Superior temporal gyrus (tissue), 1 donor: ENCODE measurements around the gene B3GALNT2.

Experiments used
- DNase-seq: peaks from one replicate; pipeline ENCODE4 v3.0.0-alpha.2; 2016; ENCODE audit errors: extremely low spot score

The B3GALNT2 gene

DNA sequence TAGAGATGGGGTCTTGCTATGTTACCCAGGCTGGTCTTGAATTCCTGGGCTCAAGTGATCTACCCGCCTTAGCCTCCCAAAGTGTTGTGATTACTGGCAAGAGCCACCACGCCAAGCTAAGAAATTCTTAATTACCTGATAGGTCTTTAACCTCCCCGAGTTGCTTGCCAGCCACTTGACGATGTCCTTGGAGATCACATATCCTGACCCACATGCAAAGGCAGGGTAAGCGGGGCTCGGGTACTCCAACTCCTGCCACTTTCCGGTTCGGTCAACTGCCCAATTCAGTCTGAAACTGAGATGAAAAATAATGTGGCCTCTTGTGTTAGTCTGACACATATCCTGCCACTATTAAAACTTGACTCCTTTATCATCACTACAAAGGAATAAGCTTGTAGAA, 50.2 kb downstream of the B3GALNT2 start:
- DNase-seq: no peak

DNA sequence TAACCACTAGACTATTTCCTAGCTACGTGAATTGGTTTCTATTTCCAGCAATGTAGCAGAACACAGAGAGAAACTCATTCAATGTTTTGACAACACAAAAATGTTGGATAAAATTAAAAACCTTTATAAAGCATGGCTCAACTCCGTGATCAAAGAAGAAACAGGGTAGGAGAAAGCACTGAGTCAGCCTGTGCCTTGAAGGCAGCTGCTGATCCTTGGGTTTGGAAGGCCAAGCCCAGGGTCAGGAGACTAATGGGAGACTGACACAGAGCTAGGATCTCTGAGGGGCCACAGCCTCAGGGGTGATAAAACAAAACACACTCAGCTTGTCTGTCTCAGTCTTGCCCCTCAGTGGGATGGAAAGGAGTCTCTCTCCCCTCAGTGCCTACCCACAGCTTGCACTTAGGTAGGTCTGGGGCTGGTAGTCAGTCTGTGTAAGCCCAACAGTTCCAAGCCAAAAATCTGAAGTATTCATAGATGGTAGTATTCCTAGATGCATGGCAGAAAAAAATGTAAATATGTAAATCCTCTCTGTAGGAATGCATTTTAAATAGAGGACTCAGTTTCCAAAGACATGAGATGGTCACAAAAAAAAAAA, 53.3 kb downstream of the B3GALNT2 start:
- no peak for DNase-seq

DNA sequence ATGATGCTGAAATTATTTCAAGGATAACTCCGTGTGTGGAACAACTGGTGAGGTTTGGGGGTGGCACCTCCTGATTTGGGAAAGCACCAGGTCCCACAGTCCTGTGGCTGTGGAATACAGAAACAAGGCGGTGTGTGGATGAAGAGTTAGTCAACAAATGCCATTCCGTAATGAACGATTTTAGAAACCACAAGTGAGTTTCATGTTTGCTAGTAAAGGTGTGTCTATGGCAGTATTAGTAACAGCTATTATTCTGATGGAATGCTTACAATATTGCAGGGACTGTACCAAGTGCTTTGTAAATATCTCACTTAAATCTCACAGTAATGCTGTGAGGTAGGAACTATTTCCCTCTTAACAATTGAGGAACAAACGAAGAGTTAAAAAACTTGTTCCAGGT, 53.8 kb downstream of the B3GALNT2 start:
- DNase-seq: no peak

DNA sequence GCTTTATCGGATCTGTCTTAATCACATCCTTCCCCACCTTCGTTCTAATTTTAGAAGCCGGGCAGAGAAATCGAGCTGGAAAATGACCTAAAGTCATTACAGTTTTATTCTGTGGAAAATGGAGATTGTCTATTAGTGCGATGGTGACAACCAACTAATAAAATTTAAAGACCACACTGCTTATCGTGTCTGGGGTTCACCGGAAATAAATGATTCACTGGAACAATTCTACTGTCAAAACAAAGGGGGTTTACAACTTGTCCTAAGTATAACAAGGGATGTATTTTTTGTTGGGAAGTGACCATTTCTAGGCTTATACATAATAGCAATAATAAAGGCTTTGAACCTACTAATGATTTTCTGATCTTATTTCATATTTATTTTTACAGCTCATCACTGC, 55.6 kb downstream of the B3GALNT2 start:
- DNase-seq: no peak

DNA sequence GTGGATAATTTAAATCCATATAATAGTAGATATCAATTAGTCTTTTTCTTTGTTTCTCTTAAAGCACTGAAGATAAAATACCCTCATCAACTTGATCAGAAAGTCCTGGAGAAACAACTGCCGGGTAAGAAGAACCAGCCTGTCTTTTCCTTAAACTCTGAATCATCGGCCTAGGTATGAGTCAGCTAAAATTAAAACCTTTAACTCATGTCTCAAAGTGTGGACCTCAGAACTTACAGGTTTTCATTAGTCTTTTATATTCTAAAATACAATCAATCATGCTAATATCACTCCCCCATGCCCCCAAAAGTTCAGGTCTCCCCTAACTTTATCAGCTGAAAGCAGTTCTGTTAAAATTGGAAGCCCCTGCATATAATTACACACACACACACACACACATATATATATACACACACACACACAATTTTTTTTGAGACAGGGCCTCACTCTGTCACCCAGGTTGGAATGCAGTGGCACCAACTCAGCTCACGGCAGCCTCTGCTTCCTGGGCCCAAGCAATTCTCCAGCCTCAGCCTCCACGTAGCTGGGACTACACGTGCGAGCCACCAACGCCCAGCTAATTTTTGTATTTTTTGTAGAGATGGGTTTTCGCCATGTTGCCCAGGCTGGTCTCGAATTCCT, 61.3 kb downstream of the B3GALNT2 start:
- DNase-seq: no peak

DNA sequence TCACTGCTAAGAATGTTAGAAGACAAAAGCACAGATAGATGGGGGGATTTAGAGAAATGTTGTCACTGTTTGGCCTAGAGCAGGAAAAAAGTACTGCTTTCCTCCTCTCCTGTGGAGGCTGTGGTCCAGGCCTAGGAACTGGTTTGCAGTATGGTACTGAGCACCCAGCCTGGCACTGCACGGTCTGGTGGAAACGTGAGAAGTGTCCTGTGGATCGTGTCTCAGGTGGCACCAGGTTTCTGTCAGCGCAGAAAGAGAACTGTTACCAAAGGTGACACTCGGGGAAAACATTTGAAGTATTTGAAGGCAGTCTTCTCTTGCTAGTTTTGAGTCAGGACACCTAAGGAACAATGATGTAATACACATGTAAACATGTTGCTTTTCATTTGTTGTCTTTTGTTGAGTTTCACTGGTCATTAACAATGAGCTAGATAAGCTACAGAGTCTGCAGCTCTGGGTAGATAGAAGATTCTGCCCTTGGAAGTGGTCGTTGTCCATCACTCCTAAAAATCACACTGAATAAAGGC, 63.0 kb downstream of the B3GALNT2 start:
- no peak for DNase-seq

DNA sequence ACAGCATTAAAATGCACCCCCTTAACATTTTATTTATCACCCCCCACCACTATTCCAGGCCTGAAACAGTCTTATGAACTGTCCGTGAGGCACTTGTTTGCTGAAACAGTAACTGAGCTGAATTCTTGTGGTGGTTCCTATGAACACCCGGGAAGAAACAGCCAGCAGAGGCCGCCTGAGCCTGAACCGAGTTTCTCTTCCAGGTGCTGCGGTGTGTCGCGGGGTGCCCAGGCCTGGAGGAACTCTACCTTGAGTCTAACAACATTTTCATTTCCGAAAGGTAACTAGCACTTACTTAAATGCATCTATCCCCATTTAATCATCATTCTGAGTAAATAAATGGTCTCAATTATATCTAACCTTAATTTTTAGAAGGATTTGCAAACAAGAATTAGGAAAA, 70.3 kb downstream of the B3GALNT2 start:
- DNase-seq: no peak

DNA sequence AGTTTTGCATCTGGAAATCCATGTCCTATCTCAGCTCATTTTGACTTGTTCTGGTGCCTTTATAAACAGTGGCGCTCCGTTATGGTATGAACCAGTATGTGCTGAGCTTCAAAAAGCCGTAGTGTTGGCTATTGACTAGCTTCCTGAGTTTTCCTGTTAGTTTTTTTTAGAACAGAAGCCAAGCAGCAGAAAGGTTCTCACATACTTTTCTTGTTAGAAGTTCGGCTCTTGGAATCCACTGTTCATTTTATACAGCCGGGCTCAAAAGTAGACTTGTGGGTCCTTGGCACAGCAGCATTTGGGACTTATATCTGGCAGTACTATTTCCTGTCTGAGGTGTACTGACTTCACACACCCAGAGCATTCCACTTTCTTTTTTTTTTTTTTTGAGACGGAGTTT, 73.3 kb downstream of the B3GALNT2 start:
- DNase-seq: no peak

DNA sequence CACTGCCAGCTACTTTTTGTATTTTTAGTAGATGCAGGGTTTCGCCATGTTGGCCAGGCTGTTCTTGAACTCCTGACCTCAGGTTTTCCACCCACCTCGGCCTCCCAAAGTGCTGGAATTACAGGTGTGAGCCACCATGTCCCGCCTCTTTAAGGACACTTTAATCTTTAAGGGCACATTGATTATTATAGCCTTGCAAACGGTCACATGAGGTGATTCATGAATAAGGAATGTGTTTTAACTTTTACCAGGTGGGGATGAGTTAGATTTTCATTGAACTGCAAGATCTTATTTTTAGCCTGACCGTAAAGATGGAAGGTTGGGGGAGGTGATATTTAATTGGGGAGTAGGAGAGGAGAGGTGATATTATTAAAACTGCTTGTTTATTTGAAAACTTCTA, 75.1 kb downstream of the B3GALNT2 start:
- no peak for DNase-seq

DNA sequence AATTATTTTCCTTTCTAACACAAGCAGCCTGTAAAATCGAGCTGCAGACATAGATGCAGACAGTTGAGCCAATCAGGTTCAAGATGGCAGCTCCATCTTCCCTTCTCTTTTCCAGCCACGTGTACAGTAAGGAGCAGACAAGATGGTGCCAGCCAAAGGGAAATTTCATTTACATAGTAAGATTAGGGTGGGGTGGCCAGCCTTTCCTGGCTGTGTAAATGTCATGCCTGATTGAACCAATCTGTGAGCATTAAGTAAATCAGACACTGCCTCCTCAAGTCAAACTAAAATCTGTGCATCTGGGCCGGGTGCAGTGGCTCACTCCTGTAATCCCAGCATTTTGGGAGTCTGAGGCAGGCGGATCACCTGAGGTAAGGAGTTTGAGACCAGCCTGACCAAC, 76.8 kb downstream of the B3GALNT2 start:
- DNase-seq: no peak

DNA sequence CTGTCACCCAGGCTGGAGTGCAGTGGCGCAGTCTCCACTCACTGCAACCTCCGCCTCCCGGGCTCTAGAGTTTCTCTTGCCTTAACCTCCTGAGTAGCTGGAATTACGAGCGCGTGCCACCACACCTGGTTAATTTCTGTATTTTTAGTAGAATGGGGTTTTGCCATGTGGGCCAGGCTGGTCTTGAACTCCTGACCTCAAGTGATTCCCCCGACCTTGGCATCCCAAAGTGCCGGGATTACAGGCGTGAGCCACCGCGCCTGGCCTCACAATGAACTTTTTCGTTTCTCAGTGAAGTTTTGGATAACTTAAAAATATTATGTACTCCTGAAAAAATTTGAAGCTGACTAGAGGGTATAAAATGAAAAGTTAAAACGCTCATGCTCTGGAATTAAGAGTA, 77.6 kb downstream of the B3GALNT2 start:
- no peak for DNase-seq

DNA sequence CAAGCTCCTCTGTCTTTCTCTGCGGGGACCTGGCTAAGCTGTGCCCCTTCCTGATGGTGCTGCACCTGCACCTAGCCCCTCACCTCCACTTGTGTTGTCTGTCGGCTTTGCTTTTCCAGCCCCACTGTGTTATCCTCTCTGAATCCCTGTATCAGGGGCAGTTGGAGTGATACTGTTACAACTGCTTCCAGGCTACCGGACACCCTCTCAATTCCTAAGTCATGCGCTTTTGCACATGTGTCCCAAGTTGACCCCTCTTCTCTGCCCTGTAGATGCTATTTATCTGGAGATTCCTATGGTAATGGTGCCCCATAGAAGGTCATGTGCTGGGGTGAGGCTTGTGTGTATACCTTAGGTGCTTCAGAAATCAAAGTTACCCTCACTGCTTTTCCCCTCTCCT, 78.1 kb downstream of the B3GALNT2 start:
- DNase-seq: no peak

DNA sequence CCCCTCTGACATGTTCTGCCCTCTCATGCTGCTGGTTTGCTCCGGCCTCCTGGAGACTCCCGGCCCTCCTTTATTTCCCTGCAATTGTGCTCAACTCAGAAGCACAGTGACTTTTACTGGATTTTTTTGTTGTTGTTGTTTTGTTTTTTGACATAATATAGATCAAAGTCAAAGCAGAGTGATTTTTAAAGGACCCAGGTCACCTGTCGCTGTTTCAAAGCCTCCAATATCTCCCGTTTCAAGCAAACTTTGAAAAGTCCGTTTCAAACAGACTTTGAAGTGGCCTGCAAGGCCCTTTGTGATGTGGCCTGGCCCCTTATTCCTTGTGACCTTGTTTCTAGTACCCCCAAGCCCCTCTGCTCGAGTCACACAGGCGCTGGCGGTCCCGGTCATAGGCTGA, 78.9 kb downstream of the B3GALNT2 start:
- no peak for DNase-seq

DNA sequence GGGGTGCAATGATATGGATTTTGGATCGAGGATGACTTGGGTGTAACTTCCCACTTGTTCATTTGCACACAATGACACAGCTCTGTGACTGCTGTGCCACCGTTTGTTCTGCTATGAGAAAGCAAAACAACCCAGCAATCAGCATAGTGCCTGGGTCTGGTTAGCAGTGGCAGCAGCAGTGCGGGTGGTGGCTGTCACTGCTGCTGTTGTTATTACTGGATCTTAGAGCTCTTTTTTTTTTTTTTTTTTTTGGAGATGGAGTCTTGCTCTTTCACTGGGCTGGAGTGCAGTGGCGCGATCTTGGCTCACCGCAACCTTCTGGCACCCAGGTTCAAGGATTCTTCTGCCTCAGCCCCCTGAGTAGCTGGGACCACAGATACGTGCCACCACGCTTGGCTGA, 80.2 kb downstream of the B3GALNT2 start:
- DNase-seq: peak; percentile 31

DNA sequence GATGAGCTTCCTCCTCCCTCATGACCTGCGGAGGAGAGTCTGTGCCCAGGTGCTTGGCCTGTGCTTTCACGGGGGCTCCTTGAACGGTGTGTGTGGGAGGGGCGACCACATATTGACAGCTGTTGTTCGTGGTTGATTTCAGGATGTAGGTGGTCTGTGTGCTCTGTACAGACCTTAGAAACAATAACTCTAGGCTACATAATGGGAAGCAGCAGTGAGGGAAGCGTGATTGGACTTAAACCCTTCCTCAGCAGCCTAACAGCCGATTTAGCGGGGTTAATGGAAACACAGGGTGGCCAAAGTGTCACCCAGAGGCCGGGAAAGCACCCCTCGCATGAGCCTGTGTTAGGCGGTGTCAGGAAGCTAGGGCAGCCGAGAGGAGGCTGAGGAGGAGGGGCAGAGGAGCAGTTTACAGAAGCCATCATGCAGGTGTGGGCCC, 81.0 kb downstream of the B3GALNT2 start:
- no peak for DNase-seq

DNA sequence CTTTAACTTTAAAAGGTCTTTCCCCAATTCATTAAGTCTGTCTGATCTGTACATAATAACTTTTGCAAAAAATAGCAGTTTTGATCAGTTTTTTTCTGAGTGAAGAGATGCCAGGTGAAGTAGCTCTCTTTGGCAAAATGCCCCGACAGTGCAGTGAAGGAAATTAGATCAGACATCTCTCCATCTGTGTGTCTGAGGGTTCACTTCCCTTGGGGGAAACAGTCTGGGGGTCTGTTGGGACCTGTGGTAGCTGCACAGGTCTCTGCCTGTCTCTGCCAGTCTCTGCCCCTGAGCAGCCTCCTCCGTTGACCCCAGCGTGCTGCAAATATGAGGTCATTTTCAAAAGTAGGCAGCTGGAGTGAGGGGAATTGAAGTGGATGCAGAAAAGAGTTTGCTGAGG, 82.5 kb downstream of the B3GALNT2 start:
- no peak for DNase-seq

DNA sequence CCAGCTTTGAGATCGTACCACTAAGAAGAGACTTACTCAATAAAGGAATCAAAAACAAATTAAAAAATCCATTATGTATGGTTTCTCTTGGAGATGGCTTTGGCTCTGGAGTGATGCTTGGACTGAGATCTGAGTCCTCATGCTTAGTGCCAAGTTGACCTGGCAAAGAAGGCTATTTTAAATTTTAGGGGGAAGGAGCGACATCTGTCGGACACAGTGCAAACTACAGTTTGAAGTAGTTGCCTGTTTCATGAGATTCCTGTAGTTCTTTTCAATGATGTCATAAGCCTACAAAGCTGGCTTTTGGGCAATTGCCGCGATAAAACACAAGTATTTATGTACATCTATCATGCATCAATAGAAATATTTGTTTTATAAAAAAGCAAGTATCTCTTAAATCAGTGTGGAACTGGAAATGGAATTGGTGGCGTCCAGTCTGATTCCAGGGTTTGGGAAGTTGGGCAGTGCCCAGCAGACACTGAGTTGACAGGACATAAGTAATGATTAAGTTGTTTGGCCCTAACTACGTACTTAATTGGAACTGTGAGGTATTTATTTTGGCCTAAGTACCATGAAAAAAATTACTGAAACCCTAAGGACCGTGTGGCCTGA, 87.1 kb downstream of the B3GALNT2 start:
- peak; percentile 92 for DNase-seq

DNA sequence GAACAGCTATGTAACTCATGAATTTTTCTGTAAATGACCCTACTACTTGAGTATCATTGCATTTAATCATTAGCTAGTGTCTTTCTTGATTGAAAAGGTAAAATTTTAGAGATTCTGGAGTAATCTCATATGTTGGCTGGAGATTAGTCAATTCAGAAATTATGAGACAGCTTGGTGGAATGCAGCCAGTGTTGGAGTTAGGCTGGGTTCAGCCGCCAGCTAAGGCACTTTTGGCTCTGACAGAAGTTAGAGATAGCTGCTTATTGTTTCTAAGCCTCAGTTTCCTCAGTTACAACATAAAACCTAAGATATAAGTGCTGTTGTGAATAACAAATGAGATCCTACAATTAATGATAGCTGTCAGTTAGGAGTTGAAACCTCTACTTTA, 87.6 kb downstream of the B3GALNT2 start:
- no peak for DNase-seq

DNA sequence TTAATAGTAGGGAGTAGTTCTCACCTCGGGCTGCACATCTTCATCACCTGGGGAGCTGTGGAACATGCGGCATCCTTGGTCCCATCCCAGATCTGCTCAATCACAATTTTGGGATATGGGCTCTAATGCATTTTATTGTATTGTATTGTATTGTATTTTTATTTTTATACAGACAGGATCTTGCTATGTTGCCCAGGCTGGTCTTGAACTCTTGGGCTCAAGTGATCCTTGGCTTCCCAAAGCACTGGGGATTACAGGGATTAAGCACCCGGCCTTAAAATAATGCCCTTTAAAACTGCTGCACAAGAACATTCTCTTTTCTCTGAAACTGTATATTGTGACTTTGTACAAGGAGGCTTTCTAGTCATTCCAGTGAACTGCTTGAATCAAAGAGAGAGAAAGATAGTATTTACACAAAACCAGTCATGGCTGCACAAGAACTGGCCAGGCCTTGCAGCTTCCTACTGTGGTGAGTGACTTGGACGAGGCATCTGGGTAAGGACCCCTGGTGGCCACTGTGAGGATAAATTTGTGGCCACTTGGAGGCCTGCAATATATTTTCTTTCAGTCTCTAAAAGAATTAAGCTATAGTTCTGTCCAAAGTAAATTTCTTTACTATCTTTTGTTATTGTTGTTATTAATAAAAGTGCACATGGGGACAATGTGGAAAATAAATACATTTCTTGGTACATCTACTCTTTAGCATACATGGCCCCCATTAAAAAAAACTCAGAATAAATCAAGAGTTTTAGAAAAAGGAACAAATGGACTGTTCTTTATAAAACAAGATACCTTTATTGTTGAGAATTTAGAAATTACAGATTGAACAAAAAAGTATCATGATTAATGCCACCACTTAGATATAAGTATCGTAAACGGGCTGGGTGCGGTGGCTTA, 89.0 kb downstream of the B3GALNT2 start:
- DNase-seq: peak; percentile 73

DNA sequence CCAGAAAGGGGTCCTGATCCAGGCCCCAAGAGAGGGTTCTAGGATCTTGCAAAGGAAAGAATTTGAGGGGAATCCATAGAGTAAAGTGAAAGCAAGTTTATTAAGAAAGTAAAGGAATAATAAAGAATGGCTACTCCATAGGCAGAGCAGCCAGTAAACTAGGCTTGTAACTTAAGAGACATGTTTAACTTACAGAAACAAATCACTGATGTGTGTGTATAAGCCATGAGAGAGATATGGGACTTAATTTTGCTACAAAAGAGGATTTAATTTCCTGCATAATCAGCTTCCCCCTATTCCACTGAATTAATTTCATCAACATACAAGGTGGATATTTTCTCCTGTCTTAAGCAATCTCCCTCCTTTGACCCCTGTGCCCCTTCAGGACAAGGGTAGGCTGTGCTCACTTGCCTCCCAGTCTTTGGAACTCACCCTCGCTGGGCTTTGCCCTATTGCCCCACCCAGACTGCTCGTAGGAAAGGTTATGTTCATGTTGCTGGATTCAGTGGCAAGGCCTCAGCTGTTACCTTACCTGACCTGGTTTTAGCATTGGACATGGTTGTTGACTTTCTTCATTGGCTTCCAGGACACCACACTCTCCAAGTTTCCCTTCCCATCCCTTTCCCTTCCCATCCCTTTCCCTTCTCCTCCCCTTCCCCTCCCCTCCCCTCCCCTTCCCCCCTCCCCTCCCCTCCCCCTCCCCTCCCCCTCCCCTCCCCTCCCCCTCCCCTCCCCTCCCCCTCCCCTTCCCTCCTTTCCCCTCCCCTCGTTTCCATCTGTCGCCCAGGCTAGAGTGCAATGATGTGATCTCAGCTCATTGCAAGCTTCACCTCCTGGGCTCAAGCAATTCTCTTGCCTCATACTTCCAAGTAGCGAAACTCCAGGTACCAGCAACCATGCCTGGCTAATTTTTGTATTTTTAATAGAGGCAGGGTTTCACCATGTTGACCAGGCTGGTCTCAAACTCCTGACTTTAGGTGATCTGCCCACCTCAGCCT, 92.5 kb downstream of the B3GALNT2 start:
- DNase-seq: no peak

DNA sequence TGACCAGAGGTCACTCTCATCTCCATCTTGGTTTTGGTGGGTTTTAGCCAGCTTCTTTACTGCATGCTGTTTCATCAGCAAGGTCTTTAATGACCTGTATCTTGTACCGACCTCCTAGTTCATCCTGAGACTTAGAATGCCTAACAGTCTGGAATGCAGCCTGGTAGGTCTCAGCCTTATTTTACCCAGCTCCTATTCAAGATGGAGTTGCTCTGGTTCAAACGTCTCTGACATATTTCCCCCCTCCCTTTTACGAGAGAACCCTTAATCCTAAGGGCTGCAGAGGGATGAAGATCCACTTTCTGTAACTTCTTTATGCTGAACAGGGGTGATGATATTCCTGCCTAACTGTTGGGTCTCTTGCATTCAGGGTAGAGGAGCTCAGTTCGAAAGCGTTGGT, 93.8 kb downstream of the B3GALNT2 start:
- no peak for DNase-seq
